ENCODE measurements around the gene FLAD1.

- TF ChIP-seq FOXK2 (IDR thresholded peaks at IDR 0.05) = no peak
- no peak for TF ChIP-seq ARNT (IDR thresholded peaks at IDR 0.05)
- no peak for TF ChIP-seq TARDBP (IDR thresholded peaks at IDR 0.05)
- no peak for TF ChIP-seq PKNOX1 (IDR thresholded peaks at IDR 0.05)
- TF ChIP-seq FOXM1 (IDR thresholded peaks at IDR 0.05; ENCODE audit: borderline replicate concordance) = no peak
- TF ChIP-seq SUZ12 (IDR thresholded peaks at IDR 0.05) = no peak
Observed at GRCh38 chr1:154957091-154957657, 26.0 kb upstream of the FLAD1 start.

Data from HEK293T (cell line).